Heart left ventricle (tissue), 16 donors: ENCODE data around the gene FOSL2. TPM values are rescaled to one million over a fixed set of nuclear protein-coding genes. Genes with fewer than 3 reads are reported as not detected.

Experiments used
- ATAC-seq, 4 donors: fragments of 200-7000 bp; cut with Tn5 transposase; one replicate each; pipeline ENCODE4 v1.9.1; 2020 to 2022; ENCODE audit warnings: moderate library complexity in 4 of 4, mild to moderate bottlenecking in 3 of 4, moderate number of reproducible peaks in 1 of 4
- DNase-seq, 5 donors: peaks; one replicate each; pipeline ENCODE4 v3.0.0-alpha.2; 2020
- H3K27ac ChIP-seq, 12 donors: fragments of 200-600 bp; sonication (generic) in 4 of 12; one replicate each; pipeline versions ENCODE4 v1.5.0 to v1.8.0; 2016 to 2022; ENCODE audit warnings: mild to moderate bottlenecking in 2 of 12
- H3K27me3 ChIP-seq, 9 donors: fragments of 200-600 bp; sonication (generic) in 2 of 9; one replicate each; pipeline versions ENCODE4 v1.5.1 to v1.8.0; 2016 to 2022; ENCODE audit warnings: mild to moderate bottlenecking in 3 of 9
- H3K36me3 ChIP-seq, 9 donors: fragments of 200-600 bp; sonication (generic) in 2 of 9; one replicate each; pipeline versions ENCODE4 v1.5.0 to v1.8.0; 2018 to 2022; ENCODE audit warnings: mild to moderate bottlenecking in 2 of 9
- H3K4me1 ChIP-seq, 12 donors: fragments of 200-600 bp; sonication (generic) in 4 of 12; one replicate each; pipeline versions ENCODE4 v1.5.0 to v1.8.0; 2016 to 2022; ENCODE audit warnings: mild to moderate bottlenecking in 3 of 12
- H3K4me3 ChIP-seq, 12 donors: fragments of 200-600 bp; sonication (generic) in 4 of 12; one replicate each; pipeline versions ENCODE4 v1.5.0 to v1.8.0; 2017 to 2022; ENCODE audit warnings: mild to moderate bottlenecking in 9 of 12, moderate library complexity in 4 of 12
- H3K9me3 ChIP-seq, 12 donors: fragments of 200-600 bp; sonication (generic) in 4 of 12; one replicate each; pipeline versions ENCODE4 v1.5.0 to v1.8.0; 2016 to 2022; ENCODE audit warnings: mild to moderate bottlenecking in 1 of 12
- CTCF ChIP-seq, 12 donors: fragments of 200-600 bp; sonication (generic) in 4 of 12; IDR thresholded peaks; one replicate each; pipeline versions ENCODE4 v1.5.0 to v1.8.0; 2018 to 2022; ENCODE audit warnings: antibody characterized with exemption in 12 of 12, mild to moderate bottlenecking in 5 of 12
- POLR2A ChIP-seq, 2 donors: fragments of 450-650 bp; IDR thresholded peaks; one replicate each; pipeline ENCODE4 v1.6.1; 2017; ENCODE audit warnings: antibody characterized with exemption in 2 of 2, mild to moderate bottlenecking in 2 of 2, moderate library complexity in 2 of 2
- WGBS, 4 donors: extraction: QIAGEN DNeasy Blood & Tissue Kit in 2 of 4; methylation state at CpG; one replicate each; pipeline versions ENCODE4 v1.1.5 to v1.1.7; 2013 to 2018; 5-methylcytosine and 5-hydroxymethylcytosine counted together
- intact Hi-C, 10 donors: fragments of 100-400 bp; cut with DNase I; formaldehyde crosslinking; loops; one replicate each; pipeline versions ENCODE4 v1.11.1 to v1.14.2; 2022
- polyA plus RNA-seq, 2 donors: library from polyadenylated mRNA; stranded (reverse); fragments of 200-250 nt; gene quantifications; one replicate each; pipeline ENCODE4 v1.2.3, GENCODE V29; 2013
- total RNA-seq, 9 donors: library from RNA; depleted of rRNA in 2 of 9; stranded (reverse); fragments of >200 nt in 2 of 9; fragmentation: NEBNext Ultra II Directional in 3 of 9; extraction: Animal tissue kit (Norgen Biotek cat#: 25700) in 3 of 9; gene quantifications; one replicate each; pipeline versions ENCODE4 v1.1.0 to v1.2.4, GENCODE V29; 2016 to 2023
- donor health status: ischemic (EF 13 %, LVEDD 7.1; RV severe dilation, severe dysfunction).
- donor health status: healthy with polysubstance abuse.
- donor health status: DM: no; HTN: yes; CAD: no.
- donor health status: DM: no; HTN: no; CAD: no.
- donor health status: ischemic (EF 25% LVEDD 6.9; RV normal size, moderate dysfunction).
- donor health status: ischemic (EF 25% LVEDD 5.7; RV mildly dilated, moderate dysfunction).
- donor health status: healthy.
- donor health status: DM: yes; HTN: yes; CAD: no.
- donor health status: ischemic (EF 35%, LVEDD 5.7; RV mildly dilated, moderate dysfunction).
- donor health status: nonischemic (EF 11% LVEDD 7.7; RV severe dilation, severe dysfunction).
- donor health status: DM: yes; HTN: yes; CAD: no.
- donor health status: PGD.
- donor health status: ischemic (EF 29% LVEDD 5.4; RV normal size, mild dysfunction).
- donor health status: nonischemic (EF 23%, LVEDD 6.1; RV moderate dilation, normal function).

FOSL2 gene
- total and polyA plus RNA-seq, 11 donors, result 15.2 to 144 (median 50.2) TPM

- DNase-seq (no peak), ATAC-seq (no peak)
- intact Hi-C loops, result loop anchor here (2.0 to 10.0 kb wide), 29 partner anchors 38 to 693 kb away; partner anchors contain the start of genes BABAM2 (in 3 of the 10), MRPL33 (in 3 of the 10) and RBKS (in 3 of the 10)
- no peaks in the 10 kb centered on the region for H3K9me3 ChIP-seq
- H3K27ac ChIP-seq, result peak overlapping the region; percentile 94 to 100 (median 100)
- no peaks in the 10 kb centered on the region for H3K27me3 ChIP-seq
- H3K4me3 ChIP-seq, result peak overlapping the region; percentile 82 to 100 (median 96)
- TF ChIP-seq CTCF (IDR thresholded peaks at IDR 0.05) (no peak), POLR2A (IDR thresholded peaks at IDR 0.05) (no peak)
- 2 to 8% (median 5%) methylated on average over 7 of the region's 7 CpGs for WGBS, 4 donors
- peaks cover 0 to 21% (median 0%) of the 10 kb centered on the region in 9 donors for H3K36me3 ChIP-seq
- peaks cover 22 to 49% (median 38%) of the 10 kb centered on the region in 12 donors for H3K4me1 ChIP-seq
Observed at GRCh38 chr2:28394997-28395333, 2.3 kb downstream of the FOSL2 start.

GRCh38 chr2:28395334-28396061, 2.8 kb downstream of the FOSL2 start:
- TF ChIP-seq CTCF (IDR thresholded peaks at IDR 0.05) (no peak), POLR2A (IDR thresholded peaks at IDR 0.05) (peak in 1 of 2 donors; percentile 49)
- H3K4me3 ChIP-seq, result peak overlapping the region; percentile 82 to 100 (median 96)
- H3K27me3 ChIP-seq, result no peaks in the 10 kb centered on the region
- H3K9me3 ChIP-seq, result no peaks in the 10 kb centered on the region
- peak overlapping the region; percentile 94 to 100 (median 100) for H3K27ac ChIP-seq
- peak in 3 of 5 donors; percentile 50 to 67 (median 56) for DNase-seq
- peaks cover 22 to 53% (median 42%) of the 10 kb centered on the region in 12 donors for H3K4me1 ChIP-seq
- intact Hi-C loops, result loop anchor here (2.0 to 10.0 kb wide), 22 partner anchors 121 to 693 kb away; partner anchors contain the start of genes MRPL33 (in 3 of the 10), BABAM2 (in 1 of the 10) and RBKS (in 1 of the 10)
- ATAC-seq, result peak in 3 of 4 donors; percentile 0 to 2 (median 0)
- WGBS, 4 donors, result 3 to 10% (median 6%) methylated on average over 15 of the region's 15 CpGs
- H3K36me3 ChIP-seq, result peaks cover 0 to 24% (median 0%) of the 10 kb centered on the region in 9 donors

- DNase-seq (no peak), ATAC-seq (no peak)
- TF ChIP-seq POLR2A (IDR thresholded peaks at IDR 0.05) (no peak), CTCF (IDR thresholded peaks at IDR 0.05) (peak in 2 of 12 donors; percentile 3 to 11)
- intact Hi-C loops, result loop anchor here (2.0 to 10.0 kb wide), 19 partner anchors 122 to 695 kb away; partner anchors contain the start of gene MRPL33 (in 3 of the 10)
- Histone ChIP-seq H3K27me3 (no peaks in the 10 kb centered on the region), H3K36me3 (peaks cover 0 to 39% (median 3%) of the 10 kb centered on the region in 9 donors), H3K4me3 (peak overlapping the region in 8 of 12 donors; percentile 5 to 100 (median 36)), H3K27ac (peak overlapping the region in 9 of 12 donors; percentile 26 to 100 (median 65)), H3K9me3 (no peaks in the 10 kb centered on the region), H3K4me1 (peaks cover 25 to 63% (median 51%) of the 10 kb centered on the region in 12 donors)
- 32 to 44% (median 32%) methylated on average over 2 of the region's 2 CpGs for WGBS, 4 donors
Observed at GRCh38 chr2:28397043-28397381, 4.4 kb downstream of the FOSL2 start.
